OCI-LY3 (cell line): ENCODE results near the gene JARID2.
A peak's percentile ranks its signal among the peaks of the same experiment; 100 is the strongest.

Source experiments
- H2AFZ ChIP-seq: fragments of 200-600, 300-600 bp; shearing (Covaris generic); 2 replicates; pipeline ENCODE4 v1.6.0; 2014; ENCODE audit warnings: antibody characterized with exemption, low read depth, low read length
- H3K27ac ChIP-seq: fragments of 200-600, 300-600 bp; sonication (generic); 2 replicates; pipeline ENCODE4 v1.5.1; 2014; ENCODE audit warnings: mild to moderate bottlenecking, low read length, moderate library complexity, mixed read lengths
- H3K27me3 ChIP-seq: fragments of 200-600, 300-600 bp; sonication (generic); 2 replicates; pipeline ENCODE4 v1.6.1; 2014; ENCODE audit warnings: low read depth, low read length, mixed read lengths
- H3K36me3 ChIP-seq: fragments of 200-600, 300-600 bp; sonication (generic); replicated peaks from 2 replicates; pipeline ENCODE3; 2014; ENCODE audit warnings: low read depth, low read length, mixed read lengths
- H3K4me1 ChIP-seq: fragments of 300-600, 200-600 bp; sonication (generic); 2 replicates; pipeline ENCODE4 v1.6.1; 2014; ENCODE audit warnings: low read length, mixed read lengths
- H3K4me2 ChIP-seq: fragments of 200-600, 300-600 bp; sonication (generic); 2 replicates; pipeline ENCODE4 v1.6.1; 2014; ENCODE audit warnings: low read length, mixed read lengths
- H3K4me3 ChIP-seq: fragments of 300-600, 200-600 bp; sonication (generic); 2 replicates; pipeline ENCODE4 v1.5.1; 2014; ENCODE audit warnings: antibody characterized with exemption, mild to moderate bottlenecking, low read length, moderate library complexity
- H3K79me2 ChIP-seq: fragments of 300-600, 200-600 bp; shearing (Covaris generic); 2 replicates; pipeline ENCODE4 v1.6.1; 2014; ENCODE audit warnings: mild to moderate bottlenecking, low read length, mixed read lengths
- H3K9ac ChIP-seq: fragments of 300-600, 200-600 bp; shearing (Covaris generic); 2 replicates; pipeline ENCODE4 v1.6.0; 2014; ENCODE audit warnings: mild to moderate bottlenecking, low read length, moderate library complexity
- H3K9me3 ChIP-seq: fragments of 200-600, 300-600 bp; shearing (Covaris generic); 2 replicates; pipeline ENCODE4 v1.6.1; 2014; ENCODE audit warnings: low read length, mixed read lengths; ENCODE audit not compliant: insufficient read depth
- H4K20me1 ChIP-seq: fragments of 200-600, 300-600 bp; sonication (generic); 2 replicates; pipeline ENCODE4 v1.6.1; 2016; ENCODE audit warnings: low read length, mixed read lengths; ENCODE audit not compliant: insufficient read depth
- EZH2phosphoT487 ChIP-seq: fragments of 200-600 bp; shearing (Covaris generic); IDR thresholded peaks from 2 replicates; pipeline ENCODE4 v1.6.1; 2018; ENCODE audit warnings: antibody characterized with exemption, mixed run types, low read depth
- TF ChIP-seq, protein P1 (sequence below): fragments of 200-600, 300-600 bp; sonication (generic); IDR thresholded peaks from 2 replicates; pipeline ENCODE4 v1.5.1; 2014; ENCODE audit warnings: antibody characterized with exemption, low read length, low read depth

JARID2 gene

DNA sequence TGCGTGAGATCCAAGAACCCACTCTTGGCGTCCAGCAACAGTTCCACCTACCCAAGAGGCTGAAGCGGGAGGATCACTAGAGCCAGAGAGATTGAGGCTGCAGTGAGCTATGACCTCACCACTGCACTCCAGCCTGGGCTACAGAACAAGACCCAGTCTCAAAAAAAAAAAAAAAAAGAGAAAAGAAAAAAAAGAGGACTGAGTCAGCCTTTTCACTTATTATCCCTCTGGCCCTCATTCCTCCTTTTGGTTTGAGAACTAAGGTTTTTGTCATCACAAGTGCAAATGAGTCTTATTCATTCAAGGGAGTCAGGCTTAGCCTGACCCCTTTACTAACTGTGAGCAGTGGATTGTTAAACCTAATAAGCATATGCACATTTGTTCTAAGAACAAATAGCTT lies 37.9 kb upstream of the JARID2 start:
- H2AFZ ChIP-seq = no peak overlapping the region
- no peaks in the 10 kb centered on the region for H3K4me1 ChIP-seq
- TF ChIP-seq EZH2phosphoT487 = no peak
- TF ChIP-seq, protein P1, sequence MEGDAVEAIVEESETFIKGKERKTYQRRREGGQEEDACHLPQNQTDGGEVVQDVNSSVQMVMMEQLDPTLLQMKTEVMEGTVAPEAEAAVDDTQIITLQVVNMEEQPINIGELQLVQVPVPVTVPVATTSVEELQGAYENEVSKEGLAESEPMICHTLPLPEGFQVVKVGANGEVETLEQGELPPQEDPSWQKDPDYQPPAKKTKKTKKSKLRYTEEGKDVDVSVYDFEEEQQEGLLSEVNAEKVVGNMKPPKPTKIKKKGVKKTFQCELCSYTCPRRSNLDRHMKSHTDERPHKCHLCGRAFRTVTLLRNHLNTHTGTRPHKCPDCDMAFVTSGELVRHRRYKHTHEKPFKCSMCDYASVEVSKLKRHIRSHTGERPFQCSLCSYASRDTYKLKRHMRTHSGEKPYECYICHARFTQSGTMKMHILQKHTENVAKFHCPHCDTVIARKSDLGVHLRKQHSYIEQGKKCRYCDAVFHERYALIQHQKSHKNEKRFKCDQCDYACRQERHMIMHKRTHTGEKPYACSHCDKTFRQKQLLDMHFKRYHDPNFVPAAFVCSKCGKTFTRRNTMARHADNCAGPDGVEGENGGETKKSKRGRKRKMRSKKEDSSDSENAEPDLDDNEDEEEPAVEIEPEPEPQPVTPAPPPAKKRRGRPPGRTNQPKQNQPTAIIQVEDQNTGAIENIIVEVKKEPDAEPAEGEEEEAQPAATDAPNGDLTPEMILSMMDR = no peak
- no peaks in the 10 kb centered on the region for H3K79me2 ChIP-seq
- H3K4me2 ChIP-seq = no peak overlapping the region
- H3K27me3 ChIP-seq = no peaks in the 10 kb centered on the region
- H3K27ac ChIP-seq = no peak overlapping the region
- H3K36me3 ChIP-seq = no peaks in the 10 kb centered on the region
- no peak overlapping the region for H3K9ac ChIP-seq
- no peaks in the 10 kb centered on the region for H3K9me3 ChIP-seq
- no peaks in the 10 kb centered on the region for H4K20me1 ChIP-seq
- no peak overlapping the region for H3K4me3 ChIP-seq

- Histone ChIP-seq H4K20me1 (no peaks in the 10 kb centered on the region), H3K27ac (peak overlapping the region; percentile 39; the same call in 1 of the 2 replicates), H3K4me3 (no peak overlapping the region), H3K36me3 (no peaks in the 10 kb centered on the region), H3K4me1 (peaks cover 22% of the 10 kb centered on the region), H3K4me2 (peak overlapping the region; percentile 2; the same call in 1 of the 2 replicates), H3K9ac (no peak overlapping the region), H3K9me3 (no peaks in the 10 kb centered on the region), H3K79me2 (no peaks in the 10 kb centered on the region), H3K27me3 (no peaks in the 10 kb centered on the region), H2AFZ (no peak overlapping the region)
- TF ChIP-seq EZH2phosphoT487 = no peak
- TF ChIP-seq, protein P1 = no peak
These were observed 31.9 kb upstream of the JARID2 start for GRCh38 chr6:15213838-15214400.

DNA sequence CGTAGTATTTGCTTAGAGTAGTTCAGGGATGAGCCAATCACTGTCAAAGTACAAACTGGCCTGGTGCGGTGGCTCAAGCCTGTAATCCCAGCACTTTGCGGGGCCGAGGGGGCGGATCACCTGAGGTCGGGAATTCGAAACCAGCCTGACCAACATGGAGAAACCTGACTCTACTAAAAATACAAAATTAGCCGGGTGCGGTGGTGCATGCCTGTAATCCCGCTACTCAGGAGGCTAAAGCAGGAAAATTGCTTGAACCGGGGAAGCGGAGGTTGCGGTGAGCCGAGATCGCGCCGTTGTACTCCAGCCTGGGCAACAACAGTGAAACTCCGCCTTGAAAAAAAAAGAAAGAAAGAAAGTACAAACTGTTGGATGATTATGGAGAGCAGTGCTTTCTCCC lies 27.5 kb upstream of the JARID2 start:
- no peaks in the 10 kb centered on the region for H3K27me3 ChIP-seq
- no peak overlapping the region for H2AFZ ChIP-seq
- no peak overlapping the region for H3K4me2 ChIP-seq
- TF ChIP-seq, protein P1 = no peak
- no peak for TF ChIP-seq EZH2phosphoT487
- H3K4me1 ChIP-seq = peaks cover 40% of the 10 kb centered on the region
- H4K20me1 ChIP-seq = no peaks in the 10 kb centered on the region
- no peak overlapping the region for H3K4me3 ChIP-seq
- H3K79me2 ChIP-seq = no peaks in the 10 kb centered on the region
- H3K27ac ChIP-seq = no peak overlapping the region
- H3K36me3 ChIP-seq = no peaks in the 10 kb centered on the region
- H3K9me3 ChIP-seq = no peaks in the 10 kb centered on the region
- no peak overlapping the region for H3K9ac ChIP-seq

DNA sequence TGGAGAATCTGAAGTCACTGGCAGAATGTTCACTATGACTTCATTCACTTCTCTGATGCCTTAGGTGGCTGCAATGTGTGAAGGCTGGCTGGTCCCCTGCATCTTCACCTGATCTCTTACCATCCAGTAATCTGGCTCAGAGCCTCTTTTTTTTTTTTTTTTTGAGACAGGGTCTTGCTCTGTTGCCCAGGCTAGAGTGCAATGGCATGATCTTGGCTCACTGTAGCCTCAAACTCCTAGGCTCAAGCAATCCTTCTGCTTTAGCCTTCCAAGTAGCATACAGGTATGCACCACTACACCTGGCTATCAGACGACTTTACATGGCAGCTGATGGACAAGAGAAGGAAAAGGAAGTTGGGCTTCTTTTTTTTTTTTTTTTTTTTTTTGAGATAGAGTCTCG lies 25.8 kb upstream of the JARID2 start:
- peaks cover 29% of the 10 kb centered on the region for H3K4me1 ChIP-seq
- no peaks in the 10 kb centered on the region for H3K9me3 ChIP-seq
- H3K36me3 ChIP-seq = no peaks in the 10 kb centered on the region
- H3K4me2 ChIP-seq = no peak overlapping the region
- no peak overlapping the region for H2AFZ ChIP-seq
- TF ChIP-seq, protein P1 = no peak
- TF ChIP-seq EZH2phosphoT487 = no peak
- H3K27me3 ChIP-seq = no peaks in the 10 kb centered on the region
- no peak overlapping the region for H3K9ac ChIP-seq
- no peaks in the 10 kb centered on the region for H3K79me2 ChIP-seq
- no peak overlapping the region for H3K4me3 ChIP-seq
- no peaks in the 10 kb centered on the region for H4K20me1 ChIP-seq
- H3K27ac ChIP-seq = no peak overlapping the region
